OCI-LY7 (cell line): ENCODE measurements around the gene IQUB. TPM values are rescaled to one million over a fixed set of nuclear protein-coding genes. Genes with fewer than 3 reads are reported as not detected.

Experiments
- BruUV-seq: library from RNA; stranded (reverse); fragments of 400-500 nt; replicated peaks from 2 replicates; lab custom pipeline; 2021; lab: Mats Ljungman, UMichigan
- CTCF ChIA-PET: fragments of 300-600 bp; sonication (Branson Sonifier 250); formaldehyde crosslinking; loops from one replicate; lab custom pipeline; 2022; ENCODE audit warnings: antibody characterized with exemption; ENCODE audit not compliant: unreplicated experiment; lab: Charles Lee
- POLR2A ChIA-PET: fragments of 300-600 bp; sonication (Branson Sonifier 250); formaldehyde crosslinking; loops from one replicate; lab custom pipeline; 2022; ENCODE audit warnings: antibody characterized with exemption; lab: Charles Lee
- DNase-seq: peaks from one replicate; pipeline ENCODE4 v3.0.0-alpha.2; 2015; ENCODE audit warnings: low spot score
- H2AFZ ChIP-seq: fragments of 200-600 bp; sonication (generic), shearing (Covaris generic); 2 replicates; pipeline ENCODE4 v1.6.1; 2014; ENCODE audit warnings: mild to moderate bottlenecking, antibody characterized with exemption, low read length, moderate library complexity
- H3K27ac ChIP-seq: fragments of 200-600 bp; sonication (generic); 2 replicates; pipeline ENCODE4 v1.5.1; 2014; ENCODE audit warnings: mixed run types, low read depth, mild to moderate bottlenecking, moderate library complexity, low read length, inconsistent platforms; ENCODE audit not compliant: poor library complexity, severe bottlenecking
- H3K36me3 ChIP-seq: fragments of 200-600 bp; sonication (generic); 2 replicates; pipeline ENCODE4 v1.6.1; 2014; ENCODE audit warnings: mild to moderate bottlenecking, antibody characterized with exemption, low read length, moderate library complexity, mixed read lengths; ENCODE audit not compliant: insufficient read depth
- H3K4me1 ChIP-seq: fragments of 200-600 bp; sonication (generic); 2 replicates; pipeline ENCODE4 v1.5.1; 2014; ENCODE audit warnings: mild to moderate bottlenecking, low read length; ENCODE audit not compliant: insufficient read depth, poor library complexity, severe bottlenecking
- H3K4me2 ChIP-seq: fragments of 200-600 bp; sonication (generic); 2 replicates; pipeline ENCODE4 v1.6.1; 2014; ENCODE audit warnings: mild to moderate bottlenecking, low read length
- H3K4me3 ChIP-seq: fragments of 200-600 bp; sonication (generic); 2 replicates; pipeline ENCODE4 v1.5.1; 2014; ENCODE audit warnings: mild to moderate bottlenecking, low read depth, low read length; ENCODE audit not compliant: poor library complexity, severe bottlenecking
- H3K79me2 ChIP-seq: fragments of 200-600 bp; sonication (generic); 2 replicates; pipeline ENCODE4 v1.6.1; 2016; ENCODE audit warnings: low read depth, mild to moderate bottlenecking, low read length, moderate library complexity, mixed read lengths; ENCODE audit not compliant: insufficient read depth
- H3K9me2 ChIP-seq: fragments of 200-600 bp; sonication (generic); 2 replicates; pipeline ENCODE4 v1.6.1; 2016; ENCODE audit warnings: mild to moderate bottlenecking, low read length, mixed read lengths; ENCODE audit not compliant: insufficient read depth
- H3K9me3 ChIP-seq: fragments of 200-600 bp; sonication (generic); 2 replicates; pipeline ENCODE4 v1.6.1; 2014; ENCODE audit warnings: mild to moderate bottlenecking, mixed run types, low read length, mixed read lengths
- H4K20me1 ChIP-seq: fragments of 200-600 bp; sonication (generic); 2 replicates; pipeline ENCODE4 v1.6.1; 2014; ENCODE audit warnings: mild to moderate bottlenecking, antibody characterized with exemption, low read length, moderate library complexity, mixed read lengths; ENCODE audit not compliant: insufficient read depth
- CTCF ChIP-seq: fragments of 200-600 bp; sonication (generic); conservative IDR thresholded peaks from 2 replicates; pipeline ENCODE4 v1.5.1; 2014; ENCODE audit warnings: mild to moderate bottlenecking, antibody characterized with exemption, low read length, moderate library complexity, mixed read lengths
- EZH2phosphoT487 ChIP-seq: fragments of 200-600 bp; sonication (generic); IDR thresholded peaks from 2 replicates; pipeline ENCODE4 v1.6.1; 2018; ENCODE audit warnings: low read depth, borderline replicate concordance, mild to moderate bottlenecking, mixed run types, antibody characterized with exemption, low read length, moderate library complexity, mixed read lengths
- intact Hi-C: fragments of 100-400 bp; cut with micrococcal nuclease; formaldehyde crosslinking; loops from one replicate; pipeline ENCODE4 v1.10.0; 2022; ENCODE audit not compliant: unreplicated experiment
- total RNA-seq, 2 experiments: library from RNA; depleted of rRNA in 1 of 2; stranded (reverse); fragments of >200 nt in 1 of 2; shearing (Covaris generic) in 1 of 2; gene quantifications; 2 replicates each; pipeline ENCODE4 v1.2.3, GENCODE V29; 2014 to 2022

The IQUB gene
- total RNA-seq, 2 experiments from 2014 or later: 0.09 to 0.32 TPM

- no peaks in the 10 kb centered on the region for H3K4me1 ChIP-seq
- H2AFZ ChIP-seq: peak overlapping the region; percentile 86
- TF ChIP-seq EZH2phosphoT487 (peak; percentile 21; the same call in 1 of the 2 replicates), CTCF (no peak)
- CTCF ChIA-PET: interaction anchor here (1.3 kb wide), 1 partner anchor 39 kb away, joined by 3 read pairs; no protein-coding TSS in a partner anchor
- no peaks in the 10 kb centered on the region; the same call in 1 of the 2 replicates for H4K20me1 ChIP-seq
- intact Hi-C loops: loop anchor here (2.0 kb wide), 1 partner anchor 215 kb away; the partner anchor contains the start of gene WASL
- H3K4me2 ChIP-seq: peak overlapping the region; percentile 96
- H3K79me2 ChIP-seq: 0 out of 2 replicates have a peak, but pooled peaks cover 3% of the 10 kb centered on the region
- peaks cover 2% of the 10 kb centered on the region; the same call in 1 of the 2 replicates for H3K36me3 ChIP-seq
- peak; percentile 4 for DNase-seq
- peak overlapping the region; percentile 70 for H3K4me3 ChIP-seq
- no TSS peak for BruUV-seq
- no peaks in the 10 kb centered on the region for H3K9me3 ChIP-seq
- POLR2A ChIA-PET: interaction anchor here (1.6 kb wide), 1 partner anchor 14 kb away, joined by 5 read pairs; no protein-coding TSS in a partner anchor
- H3K27ac ChIP-seq: no peak overlapping the region
- no peaks in the 10 kb centered on the region for H3K9me2 ChIP-seq
Measured at GRCh38 chr7:123533929-123534382, 439 bp downstream of the IQUB start.

DNA sequence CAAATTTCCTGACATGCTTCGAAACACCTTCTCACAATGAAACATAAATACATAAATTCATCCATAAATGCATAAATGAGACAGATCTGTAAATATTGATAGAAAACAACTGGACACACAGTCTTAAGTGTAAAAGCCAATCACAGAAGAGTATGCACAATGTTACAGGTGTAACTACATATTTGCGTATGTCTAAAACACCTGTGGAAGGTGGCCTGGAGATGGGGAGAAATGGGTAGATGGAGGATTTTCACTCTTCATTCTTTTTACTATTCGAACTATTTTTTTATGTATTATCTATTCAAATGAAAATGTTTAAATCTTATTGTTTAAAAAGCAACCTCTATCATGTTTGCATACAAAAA, 860 bp downstream of the IQUB start:
- TF ChIP-seq CTCF (no peak), EZH2phosphoT487 (peak; percentile 5; the same call in 1 of the 2 replicates)
- Histone ChIP-seq H3K4me1 (no peaks in the 10 kb centered on the region), H3K4me3 (no peak overlapping the region), H3K9me2 (no peaks in the 10 kb centered on the region), H3K9me3 (no peaks in the 10 kb centered on the region), H3K79me2 (0 out of 2 replicates have a peak, but pooled peaks cover 3% of the 10 kb centered on the region), H3K27ac (no peak overlapping the region), H3K4me2 (no peak overlapping the region), H4K20me1 (no peaks in the 10 kb centered on the region; the same call in 1 of the 2 replicates), H3K36me3 (no peaks in the 10 kb centered on the region), H2AFZ (no peak overlapping the region)
- POLR2A ChIA-PET: interaction anchor here (1.6 kb wide), 1 partner anchor 13 kb away, joined by 5 read pairs; no protein-coding TSS in a partner anchor
- BruUV-seq: no TSS peak
- DNase-seq: no peak
- intact Hi-C loops: no loop called here
- CTCF ChIA-PET: no interaction called here
